Upper lobe of right lung (tissue), 1 donor: ENCODE measurements around the gene PDE4B. TPM values are rescaled to one million over a fixed set of nuclear protein-coding genes. Genes with fewer than 3 reads are reported as not detected.
A peak's percentile ranks its signal among the peaks of the same experiment; 100 is the strongest.

Experiments
- ATAC-seq: fragments of 200-7000 bp; cut with Tn5 transposase; one replicate; pipeline ENCODE4 v1.9.1; 2020; ENCODE audit warnings: mild to moderate bottlenecking, moderate library complexity
- DNase-seq: peaks from one replicate; pipeline ENCODE4 v3.0.0-alpha.2; 2020
- H3K27ac ChIP-seq: fragments of 200-600 bp; one replicate; pipeline ENCODE4 v1.8.0; 2022
- H3K27me3 ChIP-seq: fragments of 200-600 bp; one replicate; pipeline ENCODE4 v1.8.0; 2022; ENCODE audit warnings: mild to moderate bottlenecking
- H3K36me3 ChIP-seq: fragments of 200-600 bp; one replicate; pipeline ENCODE4 v1.8.0; 2022
- H3K4me1 ChIP-seq: fragments of 200-600 bp; one replicate; pipeline ENCODE4 v1.8.0; 2022
- H3K4me3 ChIP-seq: fragments of 200-600 bp; one replicate; pipeline ENCODE4 v1.8.0; 2022; ENCODE audit warnings: mild to moderate bottlenecking
- H3K9me3 ChIP-seq: fragments of 200-600 bp; one replicate; pipeline ENCODE4 v1.8.0; 2022
- CTCF ChIP-seq: fragments of 200-600 bp; IDR thresholded peaks from one replicate; pipeline ENCODE4 v1.8.0; 2022; ENCODE audit warnings: antibody characterized with exemption
- intact Hi-C: fragments of 100-400 bp; cut with DNase I; formaldehyde crosslinking; loops from one replicate; pipeline ENCODE4 v1.11.0; 2022
- total RNA-seq: library from RNA; stranded (reverse); fragmentation: NEBNext Ultra II Directional; extraction: Animal tissue kit (Norgen Biotek cat#: 25700); gene quantifications from one replicate; pipeline ENCODE4 v1.2.1, GENCODE V29; 2021
- donor health status: DM: no; HTN: yes; CAD: no; lungs with severe emphysema.

PDE4B gene
- total RNA-seq, 1 donor from 2014 or later: 14.3 TPM

- no peak overlapping the region for H3K27ac ChIP-seq
- intact Hi-C loops: no loop called here
- no peaks in the 10 kb centered on the region for H3K4me1 ChIP-seq
- TF ChIP-seq CTCF: no peak
- no peaks in the 10 kb centered on the region for H3K36me3 ChIP-seq
- no peaks in the 10 kb centered on the region for H3K27me3 ChIP-seq
- no peaks in the 10 kb centered on the region for H3K9me3 ChIP-seq
- ATAC-seq: no peak
- no peak for DNase-seq
- no peak overlapping the region for H3K4me3 ChIP-seq
These were observed 131.8 kb downstream of the PDE4B start for GRCh38 chr1:65924471-65924870.

GRCh38 chr1:65938506-65938905 is 145.8 kb downstream of the PDE4B start:
- H3K4me3 ChIP-seq: no peak overlapping the region
- intact Hi-C loops: no loop called here
- H3K27ac ChIP-seq: no peak overlapping the region
- no peak for TF ChIP-seq CTCF
- no peak for ATAC-seq
- H3K9me3 ChIP-seq: no peaks in the 10 kb centered on the region
- DNase-seq: no peak
- H3K36me3 ChIP-seq: no peaks in the 10 kb centered on the region
- H3K4me1 ChIP-seq: no peaks in the 10 kb centered on the region
- H3K27me3 ChIP-seq: no peaks in the 10 kb centered on the region

- intact Hi-C loops: no loop called here
- ATAC-seq: peak; percentile 64
- Histone ChIP-seq H3K9me3 (no peaks in the 10 kb centered on the region), H3K4me1 (no peaks in the 10 kb centered on the region), H3K27ac (no peak overlapping the region), H3K4me3 (no peak overlapping the region), H3K27me3 (no peaks in the 10 kb centered on the region), H3K36me3 (no peaks in the 10 kb centered on the region)
- DNase-seq: no peak
- no peak for TF ChIP-seq CTCF
These were observed 146.5 kb downstream of the PDE4B start for GRCh38 chr1:65939191-65939590.

GRCh38 chr1:65939636-65940035 is 146.9 kb downstream of the PDE4B start:
- Histone ChIP-seq H3K4me3 (no peak overlapping the region), H3K27ac (no peak overlapping the region), H3K4me1 (no peaks in the 10 kb centered on the region), H3K36me3 (no peaks in the 10 kb centered on the region), H3K9me3 (no peaks in the 10 kb centered on the region), H3K27me3 (no peaks in the 10 kb centered on the region)
- DNase-seq (no peak), ATAC-seq (peak; percentile 80)
- TF ChIP-seq CTCF: no peak
- intact Hi-C loops: no loop called here

GRCh38 chr1:65940126-65940525 is 147.4 kb downstream of the PDE4B start:
- ATAC-seq (peak; percentile 55), DNase-seq (no peak)
- no peaks in the 10 kb centered on the region for H3K9me3 ChIP-seq
- H3K36me3 ChIP-seq: no peaks in the 10 kb centered on the region
- intact Hi-C loops: no loop called here
- H3K27ac ChIP-seq: no peak overlapping the region
- no peak overlapping the region for H3K4me3 ChIP-seq
- TF ChIP-seq CTCF: no peak
- H3K4me1 ChIP-seq: no peaks in the 10 kb centered on the region
- no peaks in the 10 kb centered on the region for H3K27me3 ChIP-seq

- no peak for TF ChIP-seq CTCF
- H3K4me3 ChIP-seq: no peak overlapping the region
- DNase-seq (no peak), ATAC-seq (no peak)
- H3K9me3 ChIP-seq: no peaks in the 10 kb centered on the region
- no peaks in the 10 kb centered on the region for H3K4me1 ChIP-seq
- intact Hi-C loops: no loop called here
- H3K36me3 ChIP-seq: no peaks in the 10 kb centered on the region
- H3K27me3 ChIP-seq: no peaks in the 10 kb centered on the region
- no peak overlapping the region for H3K27ac ChIP-seq
These were observed 149.8 kb downstream of the PDE4B start for GRCh38 chr1:65942476-65942875.
